GM21360 (cell line): Measurements from ENCODE around the gene BAIAP2.
"Not testable (repeated sequence)": the region's sequence is repeated elsewhere in the genome, so short reads cannot be mapped to it uniquely, and the experiment has no call there.

Experiments
- ATAC-seq: cut with Tn5 transposase; IDR thresholded peaks from one replicate; pipeline ENCODE4 v1.9.1; 2021; ENCODE audit warnings: mild to moderate bottlenecking, moderate library complexity; ENCODE audit not compliant: unreplicated experiment

BAIAP2 gene

GRCh38 chr17:81154016-81154415 is 119.1 kb downstream of the BAIAP2 start:
- not testable (repeated sequence) for ATAC-seq

GRCh38 chr17:81154961-81155360 is 120.0 kb downstream of the BAIAP2 start:
- no peak for ATAC-seq

GRCh38 chr17:81156866-81157805 is 122.2 kb downstream of the BAIAP2 start:
- no peak for ATAC-seq

GRCh38 chr17:81157848-81158687 is 123.1 kb downstream of the BAIAP2 start:
- ATAC-seq: no peak

GRCh38 chr17:81158688-81159590 is 124.0 kb downstream of the BAIAP2 start:
- no peak for ATAC-seq

GRCh38 chr17:81159611-81160265 is 124.8 kb downstream of the BAIAP2 start:
- no peak for ATAC-seq

GRCh38 chr17:81160306-81160705 is 125.4 kb downstream of the BAIAP2 start:
- no peak for ATAC-seq

- ATAC-seq: no peak
These were observed 125.9 kb downstream of the BAIAP2 start for GRCh38 chr17:81160747-81161453.

GRCh38 chr17:81161536-81161935 is 126.6 kb downstream of the BAIAP2 start:
- ATAC-seq: no peak

GRCh38 chr17:81161972-81162371 is 127.0 kb downstream of the BAIAP2 start:
- no peak for ATAC-seq

- ATAC-seq: no peak
These were observed 127.5 kb downstream of the BAIAP2 start for GRCh38 chr17:81162491-81162890.

- no peak for ATAC-seq
These were observed 128.2 kb downstream of the BAIAP2 start for GRCh38 chr17:81163051-81163695.

GRCh38 chr17:81163703-81164370 is 128.9 kb downstream of the BAIAP2 start:
- ATAC-seq: no peak

GRCh38 chr17:81164371-81165245 is 129.7 kb downstream of the BAIAP2 start:
- ATAC-seq: no peak

GRCh38 chr17:81165246-81166032 is 130.5 kb downstream of the BAIAP2 start, which contains the start of gene PVALEF:
Gene PVALEF (plus strand): TSS chr17:81165507. CDS start chr17:81181227, 15,720 bp downstream.
- no peak for ATAC-seq

- ATAC-seq: no peak
These were observed 131.1 kb downstream of the BAIAP2 start, which contains the start of gene AATK for GRCh38 chr17:81166033-81166492. Gene AATK (minus strand): TSS chr17:81166221. CDS start chr17:81165992, 229 bp downstream.
